ENCODE data around the gene TLR7.

DNA sequence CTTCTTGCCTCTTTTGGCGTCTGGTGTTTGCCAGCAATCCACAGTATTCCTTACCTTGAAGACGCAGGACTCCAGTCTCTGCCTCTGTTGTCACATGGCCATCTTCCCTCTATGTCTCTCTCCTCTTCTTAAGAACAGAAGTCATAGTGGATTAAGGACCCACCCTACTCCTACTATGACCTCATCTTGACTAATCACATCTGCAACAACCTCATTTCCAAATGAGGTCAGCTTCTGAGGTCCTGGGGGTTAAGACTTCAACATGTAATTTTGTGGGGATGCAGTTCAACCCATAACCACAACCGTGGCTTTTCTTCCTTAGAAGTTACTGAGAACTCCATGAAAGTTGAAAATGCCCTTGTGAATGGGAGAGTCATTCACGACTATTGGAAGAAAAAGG, 62.8 kb downstream of the TLR7 start:
- TF ChIP-seq, protein P1, sequence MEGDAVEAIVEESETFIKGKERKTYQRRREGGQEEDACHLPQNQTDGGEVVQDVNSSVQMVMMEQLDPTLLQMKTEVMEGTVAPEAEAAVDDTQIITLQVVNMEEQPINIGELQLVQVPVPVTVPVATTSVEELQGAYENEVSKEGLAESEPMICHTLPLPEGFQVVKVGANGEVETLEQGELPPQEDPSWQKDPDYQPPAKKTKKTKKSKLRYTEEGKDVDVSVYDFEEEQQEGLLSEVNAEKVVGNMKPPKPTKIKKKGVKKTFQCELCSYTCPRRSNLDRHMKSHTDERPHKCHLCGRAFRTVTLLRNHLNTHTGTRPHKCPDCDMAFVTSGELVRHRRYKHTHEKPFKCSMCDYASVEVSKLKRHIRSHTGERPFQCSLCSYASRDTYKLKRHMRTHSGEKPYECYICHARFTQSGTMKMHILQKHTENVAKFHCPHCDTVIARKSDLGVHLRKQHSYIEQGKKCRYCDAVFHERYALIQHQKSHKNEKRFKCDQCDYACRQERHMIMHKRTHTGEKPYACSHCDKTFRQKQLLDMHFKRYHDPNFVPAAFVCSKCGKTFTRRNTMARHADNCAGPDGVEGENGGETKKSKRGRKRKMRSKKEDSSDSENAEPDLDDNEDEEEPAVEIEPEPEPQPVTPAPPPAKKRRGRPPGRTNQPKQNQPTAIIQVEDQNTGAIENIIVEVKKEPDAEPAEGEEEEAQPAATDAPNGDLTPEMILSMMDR (IDR thresholded peaks at IDR 0.05 in 2 of 3, conservative IDR thresholded peaks at IDR 0.05 in 1 of 3; ENCODE audit: control insufficient read depth in 2 of 3, extremely low read depth in 1 of 3, insufficient read depth in 1 of 3, low read depth in 3 of 3, low read length in 3 of 3): no peak
- TF ChIP-seq DPF2 (IDR thresholded peaks at IDR 0.05) (no peak), EZH2 (IDR thresholded peaks at IDR 0.05; ENCODE audit: borderline replicate concordance, control insufficient read depth, low read depth, low read length) (no peak), CEBPB (IDR thresholded peaks at IDR 0.05; ENCODE audit: borderline replicate concordance in 1 of 2, low read depth in 2 of 2, low read length in 2 of 2) (no peak), POLR2AphosphoS2 (IDR thresholded peaks at IDR 0.05; ENCODE audit: low read depth, low read length) (no peak), POLR2A (IDR thresholded peaks at IDR 0.05; ENCODE audit: low read depth, low read length) (no peak), SMC3 (IDR thresholded peaks at IDR 0.05; ENCODE audit: borderline replicate concordance, low read length) (no peak), POLR2AphosphoS5 (IDR thresholded peaks at IDR 0.05; ENCODE audit: low read length) (no peak), RFX5 (IDR thresholded peaks at IDR 0.05; ENCODE audit: low read depth, low read length) (no peak), REST (IDR thresholded peaks at IDR 0.05; ENCODE audit: low read depth, low read length) (no peak), NFIC (IDR thresholded peaks at IDR 0.05; ENCODE audit: low read depth, low read length) (no peak), STAT1 (conservative IDR thresholded peaks at IDR 0.05) (no peak), EP300 (IDR thresholded peaks at IDR 0.05; ENCODE audit: borderline replicate concordance in 1 of 2, control insufficient read depth in 1 of 2, low read depth in 2 of 2, low read length in 2 of 2) (no peak)
- TF ChIP-seq, protein P2, sequence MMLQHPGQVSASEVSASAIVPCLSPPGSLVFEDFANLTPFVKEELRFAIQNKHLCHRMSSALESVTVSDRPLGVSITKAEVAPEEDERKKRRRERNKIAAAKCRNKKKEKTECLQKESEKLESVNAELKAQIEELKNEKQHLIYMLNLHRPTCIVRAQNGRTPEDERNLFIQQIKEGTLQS (IDR thresholded peaks at IDR 0.05; ENCODE audit: borderline replicate concordance, extremely low read depth, low read depth, low read length): no peak

Data from GM12878 (cell line).